Left renal cortex interstitium (tissue), 4 donors: Measurements from ENCODE around the gene LIN37. TPM values are rescaled to one million over a fixed set of nuclear protein-coding genes. Genes with fewer than 3 reads are reported as not detected.
"Not testable (repeated sequence)": the region's sequence is repeated elsewhere in the genome, so short reads cannot be mapped to it uniquely, and the experiment has no call there.

Experiments used
- DNase-seq, 4 donors: peaks; one replicate each; pipeline ENCODE4 v3.0.0-alpha.2; 2013; ENCODE audit warnings: low read depth in 4 of 4, low spot score in 2 of 4, missing footprints in 1 of 4
- polyA plus RNA-seq, 4 donors: library from polyadenylated mRNA; unstranded; fragments of 120-200 nt; gene quantifications; one replicate each; pipeline ENCODE4 v1.2.1, GENCODE V29; 2013; ENCODE audit not compliant: insufficient read length in 4 of 4

LIN37 gene
- polyA plus RNA-seq, 4 donors, result 11.5 to 13.0 (median 12.4) TPM

DNA sequence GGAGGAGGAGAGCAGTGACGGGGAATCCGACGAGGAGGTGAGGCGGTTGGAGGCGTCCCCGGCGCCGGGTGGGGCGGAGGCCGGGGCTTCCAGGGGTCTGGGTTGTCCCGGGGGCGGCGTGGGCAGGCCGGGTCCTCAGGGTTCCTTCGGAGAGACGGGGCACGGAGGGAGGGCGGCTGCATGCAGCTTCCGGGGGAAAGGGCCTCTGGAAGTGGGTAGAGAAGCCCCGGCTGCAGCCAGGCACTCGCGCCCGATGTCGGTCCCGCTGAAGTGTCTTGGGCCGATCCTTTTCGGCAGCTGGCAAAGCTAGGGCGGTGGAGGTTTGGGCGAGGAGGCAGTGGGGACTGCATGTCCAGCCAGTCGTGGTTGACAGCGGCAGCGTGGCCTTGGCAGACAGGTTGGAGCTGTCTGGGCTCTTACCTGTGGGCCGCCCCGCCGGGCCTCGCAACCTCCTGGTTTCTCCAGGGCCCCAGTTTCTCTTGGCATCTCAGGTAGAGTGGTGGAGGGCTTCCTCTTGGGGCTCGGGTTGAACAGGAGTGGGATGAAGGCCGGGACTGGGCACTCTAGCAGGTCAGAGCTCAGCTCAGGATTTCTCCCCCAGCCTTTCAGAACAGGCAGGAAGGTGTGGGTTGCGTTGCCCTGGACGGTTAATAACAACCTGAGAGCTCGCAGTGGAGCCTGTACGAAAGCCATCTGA, 29.9 kb upstream of the LIN37 start:
- no peak for DNase-seq

DNA sequence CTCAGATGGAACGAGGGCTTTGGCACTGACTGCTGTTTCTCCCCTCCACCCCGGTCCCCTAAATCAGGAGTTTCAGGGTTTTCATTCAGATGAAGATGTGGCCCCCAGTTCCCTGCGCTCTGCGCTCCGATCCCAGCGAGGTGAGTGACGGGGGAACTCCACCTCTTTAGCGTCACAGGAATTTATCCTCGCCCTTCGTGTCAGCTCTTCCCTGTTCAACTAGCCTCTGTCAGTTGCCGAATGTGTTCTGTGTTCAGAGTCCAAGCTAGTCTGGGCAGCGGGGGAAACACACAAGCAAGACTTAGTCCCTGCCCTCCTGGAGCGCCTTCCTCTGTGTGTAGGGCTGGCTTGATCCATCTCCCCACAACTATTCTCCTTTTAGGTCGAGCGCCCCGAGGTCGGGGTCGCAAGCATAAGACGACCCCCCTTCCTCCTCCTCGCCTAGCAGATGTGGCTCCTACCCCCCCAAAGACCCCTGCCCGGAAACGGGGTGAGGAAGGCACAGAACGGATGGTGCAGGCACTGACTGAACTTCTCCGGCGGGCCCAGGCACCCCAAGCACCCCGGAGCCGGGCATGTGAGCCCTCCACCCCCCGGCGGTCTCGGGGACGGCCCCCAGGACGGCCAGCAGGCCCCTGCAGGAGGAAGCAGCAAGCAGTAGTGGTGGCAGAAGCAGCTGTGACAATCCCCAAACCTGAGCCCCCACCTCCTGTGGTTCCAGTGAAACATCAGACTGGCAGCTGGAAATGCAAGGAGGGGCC, 28.8 kb upstream of the LIN37 start:
- DNase-seq, result no peak

GRCh38 chr19:35720163-35720524, 28.2 kb upstream of the LIN37 start:
- DNase-seq, result no peak

DNA sequence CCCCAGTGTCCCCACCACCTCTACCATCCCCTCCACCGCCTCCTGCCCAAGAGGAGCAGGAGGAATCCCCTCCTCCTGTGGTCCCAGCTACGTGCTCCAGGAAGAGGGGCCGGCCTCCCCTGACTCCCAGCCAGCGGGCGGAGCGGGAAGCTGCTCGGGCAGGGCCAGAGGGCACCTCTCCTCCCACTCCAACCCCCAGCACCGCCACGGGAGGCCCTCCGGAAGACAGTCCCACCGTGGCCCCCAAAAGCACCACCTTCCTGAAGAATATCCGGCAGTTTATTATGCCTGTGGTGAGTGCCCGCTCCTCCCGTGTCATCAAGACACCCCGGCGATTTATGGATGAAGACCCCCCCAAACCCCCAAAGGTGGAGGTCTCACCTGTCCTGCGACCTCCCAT, 27.7 kb upstream of the LIN37 start:
- no peak for DNase-seq

DNA sequence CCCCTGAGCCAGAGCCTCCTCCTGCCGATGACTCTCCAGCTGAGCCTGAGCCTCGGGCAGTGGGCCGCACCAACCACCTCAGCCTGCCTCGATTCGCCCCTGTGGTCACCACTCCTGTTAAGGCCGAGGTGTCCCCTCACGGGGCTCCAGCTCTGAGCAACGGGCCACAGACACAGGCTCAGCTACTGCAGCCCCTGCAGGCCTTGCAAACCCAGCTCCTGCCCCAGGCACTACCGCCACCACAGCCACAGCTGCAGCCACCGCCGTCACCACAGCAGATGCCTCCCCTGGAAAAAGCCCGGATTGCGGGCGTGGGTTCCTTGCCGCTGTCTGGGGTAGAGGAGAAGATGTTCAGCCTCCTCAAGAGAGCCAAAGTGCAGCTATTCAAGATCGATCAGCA, 27.0 kb upstream of the LIN37 start:
- DNase-seq, result no peak

DNA sequence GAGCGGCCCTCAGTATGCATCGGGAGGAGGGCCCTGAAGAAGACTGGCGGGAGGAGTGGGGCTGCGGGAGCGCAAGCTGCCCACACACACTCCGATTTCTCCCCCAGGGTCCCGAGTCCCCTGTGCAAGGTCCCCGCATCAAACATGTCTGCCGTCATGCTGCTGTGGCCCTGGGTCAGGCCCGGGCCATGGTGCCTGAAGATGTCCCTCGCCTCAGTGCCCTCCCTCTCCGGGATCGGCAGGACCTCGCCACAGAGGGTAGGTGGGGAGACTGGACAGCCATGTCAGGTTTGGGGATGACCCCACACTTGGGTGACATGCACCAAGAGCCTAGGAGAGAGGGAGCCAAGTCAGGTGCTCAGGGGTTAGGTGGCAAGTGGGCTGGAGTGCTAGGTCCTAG, 25.9 kb upstream of the LIN37 start:
- no peak for DNase-seq

- DNase-seq, result no peak
These were observed 25.5 kb upstream of the LIN37 start for GRCh38 chr19:35722897-35723296.

DNA sequence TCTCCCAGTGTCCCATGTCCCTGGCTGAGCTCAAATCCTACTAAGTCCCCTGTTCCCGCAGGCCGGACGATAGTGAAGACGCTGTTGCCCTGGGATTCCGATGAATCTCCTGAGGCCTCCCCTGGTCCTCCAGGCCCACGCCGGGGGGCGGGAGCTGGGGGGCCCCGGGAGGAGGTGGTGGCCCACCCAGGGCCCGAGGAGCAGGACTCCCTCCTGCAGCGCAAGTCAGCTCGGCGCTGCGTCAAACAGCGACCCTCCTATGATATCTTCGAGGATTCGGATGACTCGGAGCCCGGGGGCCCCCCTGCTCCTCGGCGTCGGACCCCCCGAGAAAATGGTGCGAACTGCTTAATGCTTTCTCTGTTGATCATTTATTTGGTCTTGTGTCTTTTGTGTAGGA, 24.7 kb upstream of the LIN37 start:
- no peak for DNase-seq

GRCh38 chr19:35724132-35724531, 24.2 kb upstream of the LIN37 start:
- DNase-seq, result not testable (repeated sequence)

- DNase-seq, result no peak
These were observed 23.8 kb upstream of the LIN37 start for GRCh38 chr19:35724560-35724959.

GRCh38 chr19:35725216-35725861, 23.0 kb upstream of the LIN37 start:
- DNase-seq, result no peak

DNA sequence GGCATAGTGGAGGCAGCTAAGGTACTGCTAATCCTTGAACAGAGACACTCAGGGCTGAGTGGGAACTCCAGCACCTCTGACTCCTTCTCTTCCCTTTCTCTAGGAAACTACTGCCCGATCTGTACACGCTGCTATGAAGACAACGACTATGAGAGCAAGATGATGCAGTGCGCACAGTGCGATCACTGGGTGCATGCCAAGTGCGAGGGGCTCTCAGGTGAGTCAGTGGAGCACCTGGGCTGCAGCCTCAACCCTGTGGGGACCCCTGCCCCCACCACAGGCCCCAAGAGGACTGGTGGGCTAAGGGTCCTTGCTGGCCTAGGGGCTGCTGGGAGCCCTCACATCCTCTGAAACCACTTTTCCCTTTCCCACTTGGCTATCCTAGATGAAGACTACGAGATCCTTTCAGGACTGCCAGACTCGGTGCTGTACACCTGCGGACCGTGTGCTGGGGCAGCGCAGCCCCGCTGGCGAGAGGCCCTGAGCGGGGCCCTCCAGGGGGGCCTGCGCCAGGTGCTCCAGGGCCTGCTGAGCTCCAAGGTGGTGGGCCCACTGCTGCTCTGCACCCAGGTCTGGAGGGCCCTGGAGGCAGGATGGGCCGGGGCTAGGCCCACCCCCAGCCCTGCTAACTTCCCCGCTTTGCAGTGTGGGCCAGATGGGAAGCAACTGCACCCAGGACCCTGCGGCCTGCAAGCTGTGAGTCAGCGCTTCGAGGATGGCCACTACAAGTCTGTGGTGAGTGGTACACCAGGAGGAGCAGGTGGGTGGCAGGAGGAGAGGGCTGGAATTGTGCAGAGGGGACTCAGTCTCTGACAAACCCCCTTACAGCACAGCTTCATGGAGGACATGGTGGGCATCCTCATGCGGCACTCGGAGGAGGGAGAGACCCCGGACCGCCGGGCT, 21.1 kb upstream of the LIN37 start:
- no peak for DNase-seq

DNA sequence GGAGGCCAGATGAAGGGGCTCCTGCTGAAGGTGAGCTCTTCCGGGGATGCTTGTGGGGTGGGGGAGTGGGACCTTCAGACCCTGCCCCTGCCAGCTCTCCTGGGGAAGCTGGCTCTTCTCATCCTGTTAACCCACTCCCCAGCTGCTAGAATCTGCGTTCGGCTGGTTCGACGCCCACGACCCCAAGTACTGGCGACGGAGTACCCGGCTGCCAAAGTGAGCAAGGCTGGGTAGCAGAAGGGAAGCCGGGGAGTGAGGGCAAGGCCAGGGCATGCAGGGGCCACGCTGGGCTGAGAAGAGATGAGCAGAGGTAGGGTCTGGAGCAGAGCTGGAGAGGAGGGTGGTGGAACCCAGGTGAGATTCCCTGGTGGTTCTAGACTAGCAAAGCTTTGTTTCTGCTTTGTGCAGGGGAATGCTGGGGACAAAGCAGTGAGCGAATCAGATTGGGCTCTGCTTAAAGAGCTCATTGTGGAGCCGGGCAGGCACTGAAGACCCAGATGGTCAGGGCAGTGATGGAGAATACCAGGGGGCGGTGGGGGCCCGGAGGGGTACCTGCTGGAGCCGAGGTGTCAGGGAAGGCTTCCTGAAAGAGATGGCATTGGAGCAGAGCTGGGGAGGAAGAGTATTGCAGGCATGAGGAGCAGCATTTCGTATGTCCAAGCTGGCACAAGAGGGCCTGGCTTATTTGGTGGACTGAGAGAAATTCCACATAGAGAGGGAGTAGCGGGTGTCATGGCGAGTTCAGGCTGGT, 20.2 kb upstream of the LIN37 start:
- no peak for DNase-seq

GRCh38 chr19:35729021-35729420, 19.4 kb upstream of the LIN37 start:
- no peak for DNase-seq

DNA sequence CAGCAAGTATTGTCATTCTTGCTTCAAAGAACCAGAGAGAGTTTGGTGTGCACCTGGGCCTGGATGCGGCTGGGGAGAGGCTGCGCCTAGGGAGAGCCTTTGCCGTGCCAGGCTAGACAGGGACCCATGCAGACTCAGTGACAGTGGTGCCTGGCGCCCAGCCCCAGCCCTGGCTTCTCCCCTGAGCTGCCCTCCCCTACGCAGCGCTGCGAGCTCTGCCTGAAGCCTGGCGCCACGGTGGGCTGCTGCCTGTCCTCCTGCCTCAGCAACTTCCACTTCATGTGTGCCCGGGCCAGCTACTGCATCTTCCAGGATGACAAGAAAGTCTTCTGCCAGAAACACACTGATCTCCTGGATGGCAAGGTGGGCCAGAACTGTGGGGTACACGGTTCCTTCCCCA, 18.6 kb upstream of the LIN37 start:
- DNase-seq, result no peak

GRCh38 chr19:35730326-35730725, 18.1 kb upstream of the LIN37 start:
- no peak for DNase-seq

DNA sequence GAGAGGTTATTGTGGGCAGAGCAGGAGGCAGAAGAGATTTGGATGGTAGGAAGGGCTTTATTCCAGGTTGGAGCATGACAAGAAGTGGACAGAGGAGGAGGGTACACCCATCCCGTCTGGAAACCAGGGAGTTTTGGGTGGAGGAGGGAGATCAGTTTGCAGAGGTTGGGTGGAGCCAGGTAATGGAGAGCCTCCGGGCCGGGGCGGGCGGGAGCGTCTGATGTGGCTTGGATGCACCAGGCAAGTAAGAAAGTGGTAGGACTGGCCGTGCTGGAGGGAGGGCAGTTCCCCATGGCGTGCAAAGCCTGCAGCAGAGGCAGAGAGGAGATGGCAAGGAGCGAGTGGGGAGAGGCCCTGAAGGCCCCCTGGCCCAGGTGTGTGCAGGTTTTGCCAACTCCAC, 17.0 kb upstream of the LIN37 start:
- DNase-seq, result no peak

GRCh38 chr19:35731779-35732405, 16.5 kb upstream of the LIN37 start:
- DNase-seq, result no peak

GRCh38 chr19:35732540-35733179, 15.7 kb upstream of the LIN37 start:
- DNase-seq, result no peak
